SIG-M5 treated with dmso at 0.1 percent for 504 hours (cell line): ENCODE results near the gene TDRD12.
A peak's percentile ranks its signal among the peaks of the same experiment; 100 is the strongest.
"Not testable (repeated sequence)": the region's sequence is repeated elsewhere in the genome, so short reads cannot be mapped to it uniquely, and the experiment has no call there.

Experiments
- DNase-seq: peaks from one replicate; lab custom pipeline; 2025; ENCODE audit not compliant: unreplicated experiment; lab: John Stamatoyannopoulos, UW

Gene TDRD12

GRCh38 chr19:32863841-32864240 lies 144.3 kb downstream of the TDRD12 start:
- DNase-seq, result no peak

GRCh38 chr19:32864318-32865007 lies 144.9 kb downstream of the TDRD12 start:
- no peak for DNase-seq

DNA sequence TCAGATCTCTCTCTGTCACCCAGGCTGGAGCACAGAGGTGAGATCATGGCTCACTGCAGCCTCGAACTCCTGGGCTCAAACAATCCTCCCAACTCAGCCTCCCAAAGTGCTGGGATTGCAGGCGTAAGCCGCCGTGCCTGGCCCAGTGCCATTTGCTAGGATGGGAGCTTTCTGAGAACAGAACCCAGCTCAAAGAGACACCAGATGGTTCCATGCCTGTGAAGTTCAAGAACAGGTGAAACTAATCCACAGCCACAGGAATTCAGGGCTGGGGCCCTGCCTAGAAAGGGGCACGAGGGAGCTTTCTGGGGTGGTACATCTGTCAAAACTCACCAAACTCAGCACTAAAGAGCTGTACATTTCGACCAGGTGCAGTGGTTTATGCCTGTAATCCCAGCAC lies 145.8 kb downstream of the TDRD12 start:
- no peak for DNase-seq

DNA sequence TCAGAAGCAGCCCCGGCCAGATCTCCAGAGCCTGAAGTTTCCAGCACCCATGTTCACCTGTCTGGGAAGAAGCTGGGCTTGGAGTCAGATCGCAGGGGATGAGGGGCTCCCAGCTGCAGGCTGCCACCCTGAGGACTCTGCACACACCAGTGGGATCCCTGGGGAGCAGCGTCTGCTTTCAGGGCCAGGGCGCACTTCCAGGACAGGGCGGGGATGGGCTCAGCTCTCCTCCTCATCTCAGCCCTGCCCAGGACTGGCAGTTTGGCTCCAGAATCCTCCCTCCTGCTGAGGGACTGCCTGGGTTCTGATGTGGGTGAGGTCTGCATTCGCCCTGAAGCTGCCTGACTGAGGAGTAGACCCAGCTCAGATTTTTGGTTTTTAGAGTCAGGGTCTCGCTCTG lies 146.5 kb downstream of the TDRD12 start:
- DNase-seq, result no peak

GRCh38 chr19:32866564-32867265 lies 147.1 kb downstream of the TDRD12 start:
- no peak for DNase-seq

GRCh38 chr19:32867436-32867835 lies 147.9 kb downstream of the TDRD12 start:
- DNase-seq, result not testable (repeated sequence)

GRCh38 chr19:32868206-32868950 lies 148.8 kb downstream of the TDRD12 start:
- DNase-seq, result no peak

DNA sequence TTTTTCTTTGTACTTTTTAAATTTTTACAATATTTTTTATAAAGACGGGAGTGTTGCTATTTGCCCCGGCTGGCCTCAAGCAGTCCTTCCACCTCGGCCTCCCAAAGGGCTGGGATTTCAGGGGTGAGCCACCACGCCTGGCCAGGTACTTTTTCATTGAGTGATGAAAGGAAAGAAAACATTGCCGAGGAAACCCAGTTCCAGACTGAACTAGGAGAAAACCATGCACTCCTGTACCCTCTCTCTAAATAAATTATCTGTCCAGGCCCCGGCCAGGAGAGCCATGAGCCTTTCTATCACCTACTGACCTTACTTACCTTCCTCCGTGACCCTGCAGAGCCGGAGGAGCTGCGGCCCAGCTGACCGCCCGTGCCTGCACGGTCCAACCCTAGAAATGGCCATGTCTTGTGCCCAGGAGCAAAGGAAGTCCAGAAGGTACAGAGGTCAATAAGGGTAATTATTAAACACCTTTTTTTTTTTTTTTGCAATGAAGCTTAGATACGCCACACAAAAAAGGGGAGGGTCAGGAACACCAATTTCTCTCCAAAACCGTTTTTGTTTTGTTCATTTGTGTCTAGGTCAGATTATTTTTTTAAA lies 149.9 kb downstream of the TDRD12 start, which contains the start of gene SLC7A9:
TSS of gene SLC7A9 (minus strand) at position 399 of the 597 bp plus-strand sequence. CDS start 1,233 bp downstream, outside the sequence.
- no peak for DNase-seq

DNA sequence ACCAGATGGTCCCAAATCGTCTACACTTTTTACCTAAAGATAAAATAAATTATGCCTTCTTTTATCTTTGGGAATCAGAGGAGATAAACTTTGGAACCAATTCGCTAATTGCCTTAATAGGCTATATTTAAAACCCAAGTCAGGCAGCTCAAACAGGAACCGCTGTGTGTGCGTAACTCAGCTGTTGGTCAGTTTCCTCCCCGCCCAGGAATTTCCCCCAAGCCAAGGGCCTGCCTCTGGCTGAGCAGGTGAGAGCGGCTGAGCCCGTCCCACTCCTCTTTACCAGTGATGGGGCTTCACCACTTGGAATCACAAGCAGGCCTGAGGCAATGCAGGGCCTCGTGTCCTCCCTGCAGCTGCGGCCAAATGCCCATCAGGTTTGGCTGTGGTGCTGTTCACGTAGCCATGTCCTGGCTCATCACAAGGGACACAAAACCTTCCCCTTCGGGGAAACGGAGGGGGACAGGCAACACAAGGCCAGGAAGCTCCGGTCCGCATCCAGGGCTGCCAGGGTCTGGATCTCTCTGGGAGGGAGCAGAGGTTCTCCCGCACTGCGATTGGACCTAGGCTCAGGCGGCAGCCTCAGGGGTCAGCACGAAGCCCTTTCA lies 150.5 kb downstream of the TDRD12 start:
- no peak for DNase-seq

DNA sequence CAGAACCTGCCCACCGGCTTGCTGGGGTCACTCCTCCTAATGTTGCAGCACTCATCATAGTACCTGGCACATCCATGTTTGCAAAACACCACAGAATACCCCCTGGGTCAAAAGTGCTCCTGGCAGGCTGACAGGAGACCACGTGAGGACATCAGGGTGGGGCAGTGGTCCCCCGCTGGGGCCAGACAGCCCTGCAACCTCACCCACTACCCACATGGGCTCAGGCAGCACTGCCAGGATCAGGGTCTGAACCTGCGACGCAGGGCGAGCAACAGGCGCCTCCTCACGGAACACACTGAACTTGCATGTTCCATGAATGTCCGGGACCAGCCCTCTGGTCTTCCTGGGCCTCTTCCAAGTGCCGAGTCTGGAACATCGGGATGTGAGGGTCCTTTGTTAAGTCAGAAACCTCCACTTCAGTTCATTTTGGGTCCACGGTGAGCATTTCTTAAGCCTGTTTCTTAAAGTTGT lies 151.4 kb downstream of the TDRD12 start:
- no peak for DNase-seq

DNA sequence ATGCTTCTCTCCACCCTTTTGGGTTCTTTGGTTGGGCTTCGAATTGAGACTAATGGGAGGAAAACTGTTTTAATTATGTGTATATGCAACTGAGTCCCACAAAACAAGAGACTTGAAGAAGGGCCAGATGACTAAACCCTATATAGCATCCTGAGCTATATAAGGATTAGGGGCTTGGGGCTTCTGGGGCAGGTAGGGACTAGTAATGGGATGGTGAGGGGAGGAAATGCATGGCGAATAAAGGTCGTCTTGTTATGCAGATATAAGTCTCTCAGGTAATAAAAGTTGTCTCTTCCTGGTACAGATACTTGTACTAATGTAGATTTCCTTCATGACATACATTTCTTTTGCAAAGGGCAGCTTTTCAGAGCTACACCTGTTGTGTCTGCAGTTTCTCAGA lies 152.8 kb downstream of the TDRD12 start:
- DNase-seq, result no peak

GRCh38 chr19:32873247-32873959 lies 153.8 kb downstream of the TDRD12 start:
- no peak for DNase-seq

- DNase-seq, result no peak
Observed at GRCh38 chr19:32874605-32875004, 155.0 kb downstream of the TDRD12 start.

- DNase-seq, result no peak
Observed at GRCh38 chr19:32875428-32875827, 155.9 kb downstream of the TDRD12 start.

- DNase-seq, result no peak
Observed at GRCh38 chr19:32876236-32876918, 156.8 kb downstream of the TDRD12 start.

- DNase-seq, result peak; percentile 4
Observed at GRCh38 chr19:32876919-32877285, 157.3 kb downstream of the TDRD12 start.
